LNCaP clone FGC (cell line): ENCODE measurements around the gene ATP5F1D.

Source experiments
- DNase-seq: peaks from one replicate; pipeline ENCODE4 v3.0.0-alpha.2; 2011; ENCODE audit warnings: low read depth
- H3K4me3 ChIP-seq: 2 replicates; pipeline ENCODE4 v1.5.1; 2011; ENCODE audit warnings: mild to moderate bottlenecking, low read depth, low read length, control low read depth
- CTCF ChIP-seq: IDR thresholded peaks from 2 replicates; pipeline ENCODE4 v1.5.1; 2012; ENCODE audit warnings: mild to moderate bottlenecking; ENCODE audit not compliant: control insufficient read depth, insufficient read depth; ENCODE audit errors: extremely low read depth

ATP5F1D gene

GRCh38 chr19:1279782-1280341 lies 38.3 kb downstream of the ATP5F1D start:
- no peak overlapping the region for H3K4me3 ChIP-seq
- peak; percentile 91 for TF ChIP-seq CTCF
- no peak for DNase-seq

GRCh38 chr19:1280636-1281568 lies 39.4 kb downstream of the ATP5F1D start:
- no peak for TF ChIP-seq CTCF
- DNase-seq: no peak
- no peak overlapping the region for H3K4me3 ChIP-seq

- no peak for TF ChIP-seq CTCF
- DNase-seq: no peak
- no peak overlapping the region for H3K4me3 ChIP-seq
These were observed 40.2 kb downstream of the ATP5F1D start for GRCh38 chr19:1281569-1282287.

- no peak for DNase-seq
- TF ChIP-seq CTCF: no peak
- H3K4me3 ChIP-seq: no peak overlapping the region
These were observed 41.1 kb downstream of the ATP5F1D start for GRCh38 chr19:1282588-1283206.

GRCh38 chr19:1283207-1283916 lies 41.8 kb downstream of the ATP5F1D start:
- no peak for DNase-seq
- no peak for TF ChIP-seq CTCF
- no peak overlapping the region for H3K4me3 ChIP-seq

GRCh38 chr19:1283917-1284292 lies 42.4 kb downstream of the ATP5F1D start:
- H3K4me3 ChIP-seq: no peak overlapping the region
- TF ChIP-seq CTCF: no peak
- no peak for DNase-seq
